ENCODE results near the gene FAM72C.
"Not testable (repeated sequence)": the region's sequence is repeated elsewhere in the genome, so short reads cannot be mapped to it uniquely, and the experiment has no call there.

The FAM72C gene

DNA sequence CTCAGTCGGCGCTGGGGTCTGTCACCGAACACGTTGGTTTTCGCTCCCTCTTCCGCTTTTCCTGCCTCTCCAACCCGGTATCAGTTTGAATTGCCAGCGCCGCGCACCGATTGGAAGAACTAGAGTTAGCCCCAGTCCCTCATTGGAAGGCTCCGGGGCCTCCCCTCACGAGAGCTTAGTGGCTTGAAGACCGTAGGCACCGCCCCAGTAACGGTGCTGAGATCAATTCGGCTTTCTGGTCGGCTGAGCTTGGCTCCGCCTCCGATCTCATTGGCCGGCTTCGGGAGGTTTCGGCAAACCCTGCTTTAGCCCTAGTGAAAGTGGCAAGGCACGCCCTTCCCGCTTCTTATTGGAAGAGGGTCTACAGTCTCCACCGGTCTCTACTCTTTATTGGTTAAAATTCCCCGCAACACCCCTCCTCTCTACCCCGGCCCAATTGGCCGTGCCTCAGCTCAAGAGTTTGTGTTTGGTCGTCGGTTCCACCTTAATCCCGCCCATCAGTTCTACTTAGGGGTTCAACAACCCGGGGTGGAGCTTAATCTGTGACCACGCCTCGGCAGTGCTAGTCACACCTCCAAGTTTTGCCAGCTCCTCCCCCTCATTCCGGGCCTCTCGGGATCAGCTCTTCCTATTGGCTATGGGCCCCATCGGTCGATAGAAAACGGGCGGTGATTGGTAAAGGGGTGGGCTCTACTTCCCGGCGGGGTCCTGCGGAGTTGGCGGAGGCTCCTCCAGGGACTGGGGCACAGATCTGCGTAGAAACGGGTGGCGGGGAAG, at the start of gene FAM72C:
TSS of gene FAM72C (minus strand) at position 63 of the 777 bp plus-strand sequence. CDS start 845 bp downstream, outside the sequence.
- not testable (repeated sequence) for DNase-seq (ENCODE audit: low read depth in 1 of 2, low spot score in 1 of 2)

DNA sequence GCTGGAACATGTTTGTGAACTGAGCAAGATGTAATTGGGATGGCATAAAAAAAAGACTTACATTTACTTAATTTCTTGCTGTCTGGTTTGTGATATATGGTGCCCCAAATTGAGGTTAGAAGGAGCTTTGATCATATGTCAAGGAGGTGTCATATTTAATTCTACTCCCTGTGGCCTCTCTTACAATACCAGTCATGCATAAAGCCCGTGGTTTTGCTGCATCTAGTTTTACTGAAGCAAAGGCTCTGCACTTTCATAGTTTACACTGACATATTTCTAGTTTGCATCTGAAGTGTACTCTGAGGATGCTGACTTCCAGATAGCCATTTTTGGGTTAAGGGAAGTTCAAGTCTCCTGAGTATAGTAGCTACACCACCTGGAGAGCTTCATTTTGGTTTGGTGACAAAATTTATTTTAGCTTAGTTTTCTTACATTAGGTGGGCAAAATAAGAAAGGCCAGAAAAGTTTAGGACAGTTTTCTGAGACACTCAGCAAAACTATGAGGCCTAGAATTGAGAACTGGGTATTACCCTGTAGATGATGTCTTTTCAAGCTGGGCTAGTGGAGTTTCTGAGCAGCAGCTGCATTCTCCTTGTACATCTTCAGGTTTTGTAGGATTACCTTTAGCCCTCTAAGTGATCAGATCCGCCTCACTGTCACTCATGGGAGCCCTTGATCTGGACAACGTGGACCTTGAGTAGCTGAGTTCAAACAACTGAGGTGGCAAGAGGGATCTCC, 48.4 kb upstream of the FAM72C start:
- not testable (repeated sequence) for DNase-seq (ENCODE audit: low read depth in 1 of 2, low spot score in 1 of 2)

DNA sequence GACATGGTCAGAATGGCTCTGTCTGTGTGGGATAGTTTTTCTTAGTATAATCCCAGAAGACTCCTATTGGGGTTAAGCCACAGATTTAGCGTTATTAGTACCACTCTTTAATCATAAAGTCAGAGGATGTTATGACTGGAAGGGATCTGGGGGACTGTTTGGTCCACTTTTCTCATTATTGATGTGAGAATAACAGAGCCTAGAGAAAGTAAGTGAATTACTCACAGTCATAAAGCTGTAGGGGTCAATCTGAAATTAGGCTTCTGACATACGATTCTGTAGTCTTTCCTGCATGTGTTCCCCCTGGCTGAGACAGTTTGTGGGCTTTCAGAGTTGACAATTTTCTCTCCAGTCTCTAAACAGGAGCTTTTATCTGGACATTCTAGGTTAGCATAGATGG, 47.3 kb upstream of the FAM72C start:
- not testable (repeated sequence) for DNase-seq (ENCODE audit: low read depth in 1 of 2, low spot score in 1 of 2)

DNA sequence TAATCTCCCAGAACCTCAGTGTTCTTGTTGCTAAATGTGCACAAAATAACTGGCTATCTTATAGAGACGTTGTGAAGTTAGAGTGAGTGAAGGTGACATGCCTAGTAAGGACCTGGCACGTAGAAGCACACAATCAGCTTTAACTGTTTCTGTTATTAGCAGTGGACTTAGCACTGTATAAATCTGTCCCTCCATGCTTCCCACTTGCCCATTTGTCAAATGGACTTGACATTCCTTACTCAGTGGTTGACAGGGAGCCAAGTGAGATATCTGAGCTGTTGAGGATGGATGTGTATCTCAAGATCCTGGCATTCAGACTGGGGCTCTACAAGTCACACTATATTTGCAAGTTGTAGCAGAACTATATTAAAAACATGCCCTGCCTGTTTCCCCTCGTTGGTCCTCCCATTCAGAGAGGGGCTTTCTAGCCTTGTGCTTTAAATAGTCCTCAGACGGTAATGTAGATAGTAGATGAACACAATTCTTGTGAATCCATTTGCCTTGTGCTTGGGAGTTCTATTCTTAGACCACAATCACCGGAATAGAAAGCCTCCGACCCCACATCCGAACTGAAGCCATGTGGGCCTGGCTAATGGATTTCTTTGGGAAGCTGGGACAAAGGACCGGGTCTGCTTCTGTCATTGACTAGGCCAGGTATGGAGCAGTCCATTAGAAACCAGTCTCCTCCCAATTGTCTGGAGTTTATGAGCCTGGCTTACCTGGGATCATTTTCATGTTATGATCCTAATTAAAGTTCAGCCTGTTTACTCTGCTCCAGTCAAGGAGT, 43.6 kb upstream of the FAM72C start:
- not testable (repeated sequence) for DNase-seq (ENCODE audit: low read depth in 1 of 2, low spot score in 1 of 2)

DNA sequence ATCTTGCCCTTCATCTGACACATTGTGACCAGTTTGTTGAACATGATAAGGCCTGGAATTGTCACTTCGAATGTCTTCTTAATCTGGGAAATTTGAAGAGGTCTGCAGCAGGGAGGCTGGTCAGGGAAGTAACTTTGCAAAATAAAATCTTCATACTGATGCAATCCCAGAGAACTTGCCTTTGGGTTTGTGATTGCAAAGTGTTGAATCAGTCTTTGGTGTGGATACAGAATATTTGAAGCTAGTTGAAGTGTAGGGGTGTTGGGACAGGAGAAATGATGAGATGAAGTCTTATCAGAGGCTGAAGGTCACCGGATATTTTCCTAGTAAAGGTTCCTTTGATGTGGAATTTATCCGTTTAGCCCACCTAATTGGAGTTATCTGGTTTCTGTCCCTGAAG, 42.7 kb upstream of the FAM72C start:
- not testable (repeated sequence) for DNase-seq (ENCODE audit: low read depth in 1 of 2, low spot score in 1 of 2)

DNA sequence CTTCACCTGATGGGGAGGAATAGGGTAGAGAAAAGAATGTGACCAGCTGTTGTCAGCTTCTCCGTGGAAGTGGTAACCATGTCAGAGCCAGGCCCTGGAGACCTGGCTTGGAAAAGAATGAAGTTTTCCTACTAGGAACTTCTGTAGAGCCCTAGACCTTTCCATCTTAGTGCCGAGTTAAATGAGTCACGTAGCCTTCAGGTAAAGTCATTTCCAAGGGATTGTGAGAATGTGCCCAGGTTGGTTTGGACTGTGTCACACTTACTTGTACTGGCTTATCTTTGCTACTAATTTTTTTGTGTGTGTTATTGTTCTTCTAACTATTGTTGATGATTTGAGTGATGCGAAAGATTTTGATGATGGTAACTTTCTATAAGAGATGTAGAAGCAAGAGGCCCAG, 42.3 kb upstream of the FAM72C start:
- DNase-seq (ENCODE audit: low read depth in 1 of 2, low spot score in 1 of 2) = not testable (repeated sequence)

DNA sequence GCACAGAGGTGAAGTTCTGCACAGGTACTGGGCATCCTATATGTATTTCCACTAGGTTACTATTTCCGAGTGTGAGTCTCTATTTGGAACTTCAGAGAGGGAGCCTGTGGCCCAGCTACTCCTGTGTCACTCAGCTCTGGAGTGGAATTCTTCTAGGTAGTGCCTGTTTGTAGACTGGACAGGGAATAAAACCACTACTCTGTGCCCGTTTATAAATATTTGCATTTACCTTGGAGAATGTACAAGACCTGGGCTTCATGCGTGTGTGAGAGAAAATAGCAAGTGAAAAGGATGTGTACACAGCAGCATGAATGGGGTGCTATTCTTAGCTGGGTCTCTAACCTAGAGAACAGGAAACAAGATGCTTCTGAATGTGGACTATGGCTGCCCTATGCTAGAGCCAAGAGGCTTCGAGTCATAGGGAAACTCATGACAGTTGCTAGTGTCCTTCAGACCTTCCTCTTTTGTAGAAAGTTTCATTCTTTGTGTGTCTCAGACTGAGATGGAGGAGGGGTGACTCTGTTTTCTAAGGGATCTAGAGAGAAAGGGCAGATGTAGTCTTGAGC, 40.5 kb upstream of the FAM72C start:
- DNase-seq (ENCODE audit: low read depth in 1 of 2, low spot score in 1 of 2) = not testable (repeated sequence)

DNA sequence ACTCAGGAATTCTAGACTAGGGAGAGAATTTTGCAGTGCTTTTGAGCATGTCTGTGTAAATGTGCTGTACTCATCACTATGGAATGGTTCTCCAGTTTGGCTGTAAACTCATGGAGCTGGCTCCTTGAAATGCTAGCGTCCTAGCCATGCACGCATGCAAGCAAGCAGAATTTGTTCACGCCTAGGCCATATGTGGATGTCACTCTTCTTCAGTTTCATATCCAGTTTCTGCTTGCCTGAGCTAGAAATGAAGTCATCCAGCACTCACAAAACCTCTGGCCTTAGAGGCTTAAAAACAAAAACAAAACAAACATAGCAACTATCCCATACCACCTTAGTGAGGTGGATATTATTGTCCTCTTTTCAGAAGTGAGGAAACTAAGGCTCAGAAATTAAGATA, 37.6 kb upstream of the FAM72C start:
- DNase-seq (ENCODE audit: low read depth in 1 of 2, low spot score in 1 of 2) = not testable (repeated sequence)

DNA sequence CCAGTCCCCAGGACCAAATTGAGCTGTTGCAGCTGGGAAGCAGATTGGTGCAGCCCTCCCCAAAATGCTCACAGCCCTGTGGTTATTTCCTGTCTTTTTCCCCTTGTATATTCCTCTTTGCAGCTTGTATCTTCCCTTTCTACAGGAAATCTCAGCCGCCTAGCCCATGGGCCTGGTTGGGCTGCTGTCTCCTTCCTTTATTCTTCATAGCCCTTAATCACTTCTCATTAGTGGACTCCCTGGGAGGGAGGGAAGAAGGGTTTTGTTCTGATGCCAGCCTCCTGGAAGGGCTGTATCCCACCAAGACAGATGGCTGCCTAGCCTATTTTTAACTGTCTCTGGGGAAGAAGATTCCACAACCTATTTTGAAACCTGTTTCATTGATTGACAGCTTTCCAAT, 32.5 kb upstream of the FAM72C start:
- not testable (repeated sequence) for DNase-seq (ENCODE audit: low read depth in 1 of 2, low spot score in 1 of 2)

DNA sequence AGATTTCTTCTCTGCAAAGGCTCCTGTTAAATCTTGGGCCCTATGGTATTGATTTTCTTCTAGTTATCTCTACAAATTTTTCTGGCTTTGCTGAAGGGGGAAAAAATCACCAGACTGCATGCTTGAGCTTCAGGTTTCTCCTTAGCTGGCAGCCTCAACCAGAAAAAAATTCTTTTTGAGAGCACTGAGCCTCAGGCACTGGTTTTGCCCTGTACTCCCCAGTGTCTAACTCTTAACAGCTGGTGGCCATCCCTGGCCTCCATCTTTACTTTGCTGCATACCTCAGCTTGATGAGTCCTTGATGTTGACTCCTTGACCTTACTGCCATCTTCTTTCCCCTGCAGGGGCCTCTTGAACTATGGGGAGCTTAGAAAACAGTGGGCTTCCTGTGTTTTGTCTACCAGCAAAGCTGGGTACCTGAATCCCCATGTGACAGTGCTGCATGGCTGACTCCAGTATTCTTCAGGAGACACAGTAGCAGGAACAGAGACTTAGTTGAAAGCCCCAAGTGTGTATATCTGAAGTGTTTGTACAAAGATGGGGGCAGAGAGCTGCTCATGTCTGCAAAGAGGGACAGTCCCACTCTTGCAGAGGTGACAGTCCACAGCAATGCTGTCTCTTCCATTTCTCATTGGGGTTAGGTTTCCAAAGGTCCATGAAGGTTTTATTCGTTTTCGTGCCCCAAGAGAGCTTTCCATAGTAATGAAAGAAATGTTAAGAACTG, 31.7 kb upstream of the FAM72C start:
- not testable (repeated sequence) for DNase-seq (ENCODE audit: low read depth in 1 of 2, low spot score in 1 of 2)

DNA sequence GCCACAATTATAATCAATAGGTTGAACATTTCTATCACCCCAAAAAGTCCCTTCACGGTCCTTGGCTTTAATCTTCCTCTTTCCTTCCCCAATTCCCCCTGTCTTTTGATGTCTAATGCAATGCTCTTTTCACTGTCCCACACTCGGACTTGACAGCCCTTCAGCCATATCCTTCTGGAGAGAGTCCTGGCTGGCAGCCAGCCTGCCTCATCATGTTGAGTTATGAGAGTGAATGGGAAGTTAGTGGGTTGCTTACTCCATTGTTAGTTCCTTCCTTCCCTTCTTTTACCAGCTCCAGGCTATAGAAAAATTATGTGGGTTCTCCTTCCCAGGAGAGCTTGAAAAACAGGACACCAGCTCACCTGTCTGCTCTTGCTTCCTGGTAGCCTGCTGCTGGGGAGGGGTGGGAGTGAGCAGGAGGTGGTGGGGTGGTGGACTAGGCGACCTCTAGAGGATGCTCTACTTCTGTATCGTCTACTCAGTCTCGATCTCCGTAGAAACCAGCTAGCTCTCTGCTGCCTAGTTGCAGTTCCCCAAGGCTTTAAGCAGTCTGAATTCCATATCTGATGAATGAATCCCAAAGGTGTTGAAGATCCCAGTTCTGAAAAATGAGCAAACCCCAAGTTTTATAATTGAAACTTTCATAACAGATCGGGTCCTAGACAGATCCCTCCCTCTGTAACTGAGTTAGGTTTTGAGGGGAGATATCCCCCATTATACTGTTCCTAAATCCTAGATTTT, 30.5 kb upstream of the FAM72C start:
- not testable (repeated sequence) for DNase-seq (ENCODE audit: low read depth in 1 of 2, low spot score in 1 of 2)

DNA sequence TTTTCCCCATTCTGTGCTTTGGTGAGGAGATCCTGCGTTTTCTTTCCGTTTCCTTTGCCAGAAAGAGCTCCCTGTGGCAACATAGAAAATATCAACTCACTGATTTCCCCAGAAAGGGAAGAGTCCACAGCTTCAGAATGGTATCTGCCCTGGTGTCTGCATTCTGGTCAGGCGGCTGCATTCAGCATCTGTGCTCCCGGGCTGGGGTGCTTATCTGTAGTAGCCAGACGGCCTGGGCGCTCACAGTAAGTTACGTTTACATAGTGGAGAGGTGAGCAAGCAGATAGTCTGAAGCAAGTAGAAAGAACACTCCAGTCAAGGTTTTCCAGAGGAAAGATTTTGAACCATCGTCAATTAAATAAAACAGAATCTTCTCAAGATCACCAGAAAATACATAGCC, 29.3 kb upstream of the FAM72C start:
- not testable (repeated sequence) for DNase-seq (ENCODE audit: low read depth in 1 of 2, low spot score in 1 of 2)

DNA sequence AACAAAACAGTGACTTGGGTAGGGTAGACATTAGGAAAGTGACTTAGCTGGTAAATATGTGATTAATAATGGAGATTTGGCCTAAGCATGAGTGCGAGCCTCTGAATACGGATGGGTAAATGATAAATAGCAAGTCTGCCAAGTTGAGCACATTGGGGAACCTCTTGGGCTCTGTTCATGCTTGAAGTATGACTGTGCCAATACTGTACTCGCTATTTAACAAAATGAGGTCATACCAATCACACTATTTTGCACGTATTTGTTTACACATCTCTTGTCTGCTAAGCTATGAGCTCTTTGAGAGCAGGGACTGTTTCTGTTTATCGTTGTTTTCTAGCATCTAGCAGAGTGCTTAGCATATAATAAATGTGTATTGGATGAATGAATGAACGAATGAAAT, 24.2 kb upstream of the FAM72C start:
- DNase-seq (ENCODE audit: low read depth in 1 of 2, low spot score in 1 of 2) = not testable (repeated sequence)

DNA sequence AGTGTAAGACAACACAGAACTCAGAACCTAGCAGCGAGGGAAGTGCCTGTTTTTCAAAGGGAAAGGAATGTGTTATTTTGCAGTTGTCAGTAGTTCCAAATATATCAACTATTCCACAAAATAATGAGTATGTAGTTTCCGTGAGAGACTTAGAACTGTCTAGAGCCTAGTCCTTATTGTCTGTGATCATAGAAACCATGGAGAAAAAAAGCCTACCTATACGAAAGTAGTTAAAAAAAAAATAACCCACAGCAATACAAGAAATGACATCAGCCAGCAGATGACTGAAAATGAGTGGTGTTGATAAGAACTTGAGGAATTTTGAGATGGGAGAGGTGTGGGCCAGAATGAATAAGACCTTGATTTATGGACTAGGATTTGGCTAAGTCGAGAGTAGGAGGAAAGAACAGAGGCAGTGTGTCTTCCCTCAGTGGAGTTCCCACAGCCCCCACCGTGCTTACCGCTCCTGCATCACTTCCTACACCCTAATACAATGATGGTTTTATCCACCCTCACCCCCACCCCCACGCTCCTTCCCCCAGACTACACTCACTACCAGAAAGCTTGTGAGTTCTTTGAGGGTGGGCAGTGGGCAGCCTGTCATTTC, 21.6 kb upstream of the FAM72C start:
- not testable (repeated sequence) for DNase-seq (ENCODE audit: low read depth in 1 of 2, low spot score in 1 of 2)

DNA sequence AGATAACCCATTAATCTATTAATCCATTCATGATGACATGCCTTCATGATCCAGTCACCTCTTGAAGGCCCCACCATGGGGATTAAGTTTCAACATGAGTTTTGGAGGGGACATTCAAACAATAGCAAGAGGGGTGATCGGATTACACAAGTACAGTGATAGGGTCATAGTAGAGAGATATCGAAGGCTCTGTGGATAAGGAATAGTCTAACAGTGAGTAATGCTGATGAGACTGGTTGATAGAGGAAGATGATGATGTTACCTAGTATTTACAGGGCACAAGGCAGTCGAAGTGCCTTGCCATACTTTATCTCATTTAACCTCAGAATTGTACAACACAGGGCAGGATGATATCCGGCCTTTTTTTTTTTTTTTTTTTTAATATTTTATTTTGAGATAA, 18.9 kb upstream of the FAM72C start:
- not testable (repeated sequence) for DNase-seq (ENCODE audit: low read depth in 1 of 2, low spot score in 1 of 2)

DNA sequence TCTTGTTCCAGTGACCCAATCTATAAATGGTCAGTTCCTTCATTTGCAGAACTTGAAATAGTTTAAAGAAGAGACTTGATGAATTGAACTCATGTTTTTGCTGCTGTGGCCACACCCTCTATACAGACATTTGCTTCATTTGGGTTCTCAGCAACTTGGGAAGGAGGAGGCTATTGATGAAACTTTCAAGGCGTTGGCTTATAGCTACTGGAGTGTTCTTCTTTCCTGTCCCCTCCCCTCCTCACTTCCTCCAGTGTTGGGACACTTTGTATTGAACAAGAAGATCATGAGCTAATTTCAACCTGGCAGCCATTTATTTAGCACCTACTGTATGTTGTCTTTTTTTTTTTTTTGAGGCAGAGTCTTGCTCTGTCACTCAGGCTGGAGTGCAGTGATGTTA, 17.9 kb upstream of the FAM72C start:
- not testable (repeated sequence) for DNase-seq (ENCODE audit: low read depth in 1 of 2, low spot score in 1 of 2)

DNA sequence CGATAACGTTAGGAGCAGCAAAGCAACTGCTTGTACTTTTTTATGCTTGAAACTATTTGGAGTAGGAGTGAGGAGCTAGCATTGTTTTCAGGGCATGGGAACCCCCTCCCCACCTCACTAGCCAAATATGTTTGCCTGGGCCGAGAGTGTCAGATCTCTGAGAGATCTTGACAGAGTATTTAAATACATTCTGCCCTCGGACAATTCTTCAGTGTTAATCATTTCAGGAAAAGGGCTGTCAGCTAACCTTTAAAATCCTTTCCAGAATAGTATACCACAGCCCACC, 17.6 kb upstream of the FAM72C start:
- not testable (repeated sequence) for DNase-seq (ENCODE audit: low read depth in 1 of 2, low spot score in 1 of 2)

DNA sequence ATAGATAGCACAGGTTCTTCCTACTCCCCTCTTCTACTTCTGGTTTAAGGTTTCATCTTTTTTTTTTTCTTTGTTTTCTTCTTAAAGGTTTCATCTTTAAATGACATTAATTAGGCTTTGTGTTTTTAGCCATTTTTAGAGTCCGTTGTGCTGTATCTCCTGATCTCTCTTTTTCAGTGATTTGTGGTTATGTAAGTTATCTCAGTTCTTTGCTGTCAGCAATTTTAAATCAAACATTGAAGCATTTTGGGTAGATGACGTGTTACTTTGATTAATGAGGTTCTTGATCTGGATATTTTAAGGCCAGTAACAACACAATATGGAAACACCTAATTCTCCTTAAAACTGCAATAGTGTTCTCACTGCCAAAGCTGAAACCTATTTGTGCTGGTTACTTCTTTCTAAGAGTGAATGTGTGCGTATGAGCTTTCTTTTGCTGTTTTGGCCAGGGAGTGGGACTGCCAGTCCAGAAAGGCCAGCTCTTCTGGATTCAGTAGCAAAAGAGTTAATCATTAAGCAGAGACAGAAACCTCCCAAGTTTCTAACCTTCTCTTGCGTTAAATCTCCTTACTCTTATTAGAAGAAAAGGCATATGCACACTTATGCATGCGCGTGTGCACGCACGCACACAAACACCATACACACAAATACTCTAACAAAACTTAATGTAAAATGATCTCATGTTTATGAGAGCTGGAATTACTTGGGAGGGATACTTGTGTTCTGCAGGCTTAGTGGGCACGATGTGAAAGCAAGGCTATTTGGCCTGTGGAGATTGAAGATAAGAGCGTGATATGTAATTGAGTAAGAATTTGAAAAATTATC, 17.0 kb upstream of the FAM72C start:
- not testable (repeated sequence) for DNase-seq (ENCODE audit: low read depth in 1 of 2, low spot score in 1 of 2)

DNA sequence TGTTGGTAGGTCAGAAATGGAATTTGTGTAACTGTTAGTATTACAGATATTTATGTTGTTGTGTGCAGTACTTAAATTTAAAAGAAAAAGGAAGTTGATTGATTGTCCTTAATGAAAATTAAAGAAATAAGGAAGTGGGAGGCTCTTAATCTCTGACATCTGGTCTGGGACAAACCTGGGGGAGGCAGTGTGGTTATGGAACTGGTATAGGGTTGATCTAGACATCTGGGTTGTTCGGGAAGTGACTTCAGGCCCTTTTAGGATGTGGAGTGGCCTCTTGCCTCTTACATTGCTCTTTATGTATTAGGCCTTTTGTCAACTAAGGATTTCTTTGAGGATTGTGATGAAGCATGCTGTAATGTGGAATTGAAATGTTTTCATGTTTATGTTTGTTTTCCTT, 16.1 kb upstream of the FAM72C start:
- DNase-seq (ENCODE audit: low read depth in 1 of 2, low spot score in 1 of 2) = not testable (repeated sequence)
